ENCODE data around the gene TSPAN12.
"Not testable (repeated sequence)": the region's sequence is repeated elsewhere in the genome, so short reads cannot be mapped to it uniquely, and the experiment has no call there.

The TSPAN12 gene, protein sequence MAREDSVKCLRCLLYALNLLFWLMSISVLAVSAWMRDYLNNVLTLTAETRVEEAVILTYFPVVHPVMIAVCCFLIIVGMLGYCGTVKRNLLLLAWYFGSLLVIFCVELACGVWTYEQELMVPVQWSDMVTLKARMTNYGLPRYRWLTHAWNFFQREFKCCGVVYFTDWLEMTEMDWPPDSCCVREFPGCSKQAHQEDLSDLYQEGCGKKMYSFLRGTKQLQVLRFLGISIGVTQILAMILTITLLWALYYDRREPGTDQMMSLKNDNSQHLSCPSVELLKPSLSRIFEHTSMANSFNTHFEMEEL

DNA sequence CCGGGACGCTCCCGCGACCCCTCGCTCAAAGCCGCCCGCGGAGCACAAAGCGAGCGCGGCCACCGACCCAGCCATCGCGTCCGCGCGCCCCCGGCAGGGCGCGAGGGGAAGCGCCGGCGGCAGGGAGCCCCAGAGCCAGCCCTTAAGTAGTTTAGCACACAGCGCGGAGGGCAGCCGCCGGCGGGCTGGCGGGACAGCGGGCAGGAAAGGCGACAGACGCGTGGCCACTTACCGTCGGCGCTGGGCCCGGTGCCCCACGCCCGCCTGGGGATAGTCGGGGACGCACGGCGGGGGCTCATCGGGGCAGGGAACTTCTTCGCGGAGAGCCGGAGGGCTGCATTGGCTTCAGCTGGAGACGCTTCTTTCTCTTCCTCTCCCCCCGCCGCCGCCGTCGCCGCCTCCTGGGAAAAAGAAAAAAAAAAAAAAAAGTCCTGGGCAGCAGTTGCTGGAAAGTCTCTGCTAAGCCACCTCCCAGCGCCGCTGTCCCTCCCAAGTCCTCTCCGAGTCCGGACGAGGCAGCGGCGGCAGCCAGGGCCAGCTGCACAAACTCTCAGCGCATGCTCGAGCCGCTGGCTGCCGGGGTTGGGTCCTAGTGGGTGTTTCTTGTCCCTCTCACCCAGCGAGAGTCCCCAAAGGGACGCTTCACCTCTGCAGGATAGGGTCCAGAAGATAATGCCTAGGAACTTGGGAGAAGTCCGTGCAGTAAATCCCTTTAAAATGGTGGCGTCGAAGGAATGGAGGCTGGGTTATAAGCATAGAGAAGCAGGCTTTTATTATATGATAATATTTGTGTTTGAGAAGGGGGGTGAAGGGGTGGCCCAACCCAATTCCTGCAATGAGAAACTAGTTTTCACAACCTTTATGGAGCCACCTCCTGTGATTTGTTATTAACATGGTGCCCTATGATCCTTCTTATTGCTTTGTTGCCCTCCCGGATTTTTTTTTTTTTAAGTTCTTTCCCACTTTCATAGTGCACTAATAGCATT lies at the start of gene TSPAN12:
Gene TSPAN12 (minus strand): TSS at position 557 of the 986 bp plus-strand sequence. CDS start 1,381 bp downstream, outside the sequence.
- Histone ChIP-seq H3K4me2 (ENCODE audit: low read depth, low read length, poor library complexity, severe bottlenecking) (no peak within 1 kb of the TSS), H2AFZ (ENCODE audit: low read length) (no peak within 1 kb of the TSS)

DNA sequence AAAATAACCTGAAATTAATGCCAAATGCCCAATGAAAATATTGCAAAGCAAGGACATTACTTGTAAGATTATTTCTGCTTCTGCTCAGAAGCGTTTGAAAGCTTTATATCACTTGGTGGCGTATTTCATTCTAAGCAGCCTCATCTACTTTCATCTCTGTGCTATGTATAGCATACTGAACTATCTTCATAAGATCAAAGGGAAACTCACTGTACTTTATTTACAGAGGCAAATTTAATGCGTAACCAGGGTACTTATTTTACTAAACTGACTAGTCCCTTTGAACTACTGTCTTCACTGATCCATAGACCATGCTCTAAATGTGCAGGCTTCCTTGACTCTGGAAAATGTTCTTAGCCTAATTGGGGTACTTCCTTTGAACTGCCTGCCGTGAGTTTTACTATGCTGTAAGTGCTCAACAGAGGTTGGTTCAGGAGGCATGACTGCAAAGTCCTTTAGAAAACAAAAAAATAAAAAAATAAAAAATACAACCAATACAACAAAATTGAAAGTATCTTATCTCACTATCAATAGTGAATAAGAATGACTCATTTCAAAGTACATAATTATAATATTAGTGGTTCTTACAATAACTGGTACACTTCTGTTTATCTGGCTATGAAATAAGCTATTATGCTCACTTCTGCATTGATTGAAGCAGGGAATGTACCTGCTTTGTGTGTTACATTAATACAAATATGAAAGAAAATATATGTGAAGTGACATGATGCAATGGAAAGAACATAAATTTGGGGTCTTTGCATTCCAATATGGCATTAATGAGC lies 41.0 kb upstream of the TSPAN12 start:
- H3K27me3 ChIP-seq (ENCODE audit: insufficient read depth, low read length, poor library complexity, severe bottlenecking) = no peaks in the 10 kb centered on the region
- no peaks in the 10 kb centered on the region for H3F3A ChIP-seq (ENCODE audit: low read depth)
- no peak for TF ChIP-seq EZH2phosphoT487 (IDR thresholded peaks at IDR 0.05; ENCODE audit: borderline replicate concordance)
- TF ChIP-seq, protein P1, sequence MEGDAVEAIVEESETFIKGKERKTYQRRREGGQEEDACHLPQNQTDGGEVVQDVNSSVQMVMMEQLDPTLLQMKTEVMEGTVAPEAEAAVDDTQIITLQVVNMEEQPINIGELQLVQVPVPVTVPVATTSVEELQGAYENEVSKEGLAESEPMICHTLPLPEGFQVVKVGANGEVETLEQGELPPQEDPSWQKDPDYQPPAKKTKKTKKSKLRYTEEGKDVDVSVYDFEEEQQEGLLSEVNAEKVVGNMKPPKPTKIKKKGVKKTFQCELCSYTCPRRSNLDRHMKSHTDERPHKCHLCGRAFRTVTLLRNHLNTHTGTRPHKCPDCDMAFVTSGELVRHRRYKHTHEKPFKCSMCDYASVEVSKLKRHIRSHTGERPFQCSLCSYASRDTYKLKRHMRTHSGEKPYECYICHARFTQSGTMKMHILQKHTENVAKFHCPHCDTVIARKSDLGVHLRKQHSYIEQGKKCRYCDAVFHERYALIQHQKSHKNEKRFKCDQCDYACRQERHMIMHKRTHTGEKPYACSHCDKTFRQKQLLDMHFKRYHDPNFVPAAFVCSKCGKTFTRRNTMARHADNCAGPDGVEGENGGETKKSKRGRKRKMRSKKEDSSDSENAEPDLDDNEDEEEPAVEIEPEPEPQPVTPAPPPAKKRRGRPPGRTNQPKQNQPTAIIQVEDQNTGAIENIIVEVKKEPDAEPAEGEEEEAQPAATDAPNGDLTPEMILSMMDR (conservative IDR thresholded peaks at IDR 0.05; ENCODE audit: low read length) = no peak
- no peak overlapping the region for H2AFZ ChIP-seq (ENCODE audit: low read length)
- H3K4me3 ChIP-seq (ENCODE audit: low read length, poor library complexity, severe bottlenecking) = no peak overlapping the region
- no peak overlapping the region for H3K4me2 ChIP-seq (ENCODE audit: low read depth, low read length, poor library complexity, severe bottlenecking)
- H3K9ac ChIP-seq (ENCODE audit: low read depth, low read length, poor library complexity, severe bottlenecking) = no peak overlapping the region
- no peaks in the 10 kb centered on the region for H3K9me2 ChIP-seq (replicated peaks; ENCODE audit: low read depth, low read length)
- H3K4me1 ChIP-seq (ENCODE audit: insufficient read depth, low read length, poor library complexity, severe bottlenecking) = no peaks in the 10 kb centered on the region
- no peaks in the 10 kb centered on the region for H3K79me2 ChIP-seq (ENCODE audit: insufficient read depth, low read length)
- H4K20me1 ChIP-seq (ENCODE audit: insufficient read depth, low read length, poor library complexity, severe bottlenecking) = no peaks in the 10 kb centered on the region
- H3K9me3 ChIP-seq (ENCODE audit: insufficient read depth, low read depth, low read length) = no peaks in the 10 kb centered on the region; the same call in 1 of the 2 replicates
- no peaks in the 10 kb centered on the region for H3K36me3 ChIP-seq (ENCODE audit: insufficient read depth, low read length)

More for the DNA sequence above, at the start of gene TSPAN12:
- H4K20me1 ChIP-seq (ENCODE audit: insufficient read depth, low read length, poor library complexity, severe bottlenecking) = no peaks in the 10 kb centered on the region
- H3K36me3 ChIP-seq (ENCODE audit: insufficient read depth, low read length) = no peaks in the 10 kb centered on the region
- no peak within 1 kb of the TSS for H3K9ac ChIP-seq (ENCODE audit: low read depth, low read length, poor library complexity, severe bottlenecking)
- TF ChIP-seq EZH2phosphoT487 (IDR thresholded peaks at IDR 0.05; ENCODE audit: borderline replicate concordance) = no peak
- TF ChIP-seq, protein P1 (conservative IDR thresholded peaks at IDR 0.05; ENCODE audit: low read length) = no peak
- no peaks in the 10 kb centered on the region for H3K79me2 ChIP-seq (ENCODE audit: insufficient read depth, low read length)
- no peak within 1 kb of the TSS for H3K4me3 ChIP-seq (ENCODE audit: low read length, poor library complexity, severe bottlenecking)
- no peaks in the 10 kb centered on the region for H3K9me3 ChIP-seq (ENCODE audit: insufficient read depth, low read depth, low read length)
- H3K9me2 ChIP-seq (replicated peaks; ENCODE audit: low read depth, low read length) = no peaks in the 10 kb centered on the region
- no peaks in the 10 kb centered on the region for H3F3A ChIP-seq (ENCODE audit: low read depth)
- H3K4me1 ChIP-seq (ENCODE audit: insufficient read depth, low read length, poor library complexity, severe bottlenecking) = no peaks in the 10 kb centered on the region
- H3K27me3 ChIP-seq (ENCODE audit: insufficient read depth, low read length, poor library complexity, severe bottlenecking) = no peaks in the 10 kb centered on the region

DNA sequence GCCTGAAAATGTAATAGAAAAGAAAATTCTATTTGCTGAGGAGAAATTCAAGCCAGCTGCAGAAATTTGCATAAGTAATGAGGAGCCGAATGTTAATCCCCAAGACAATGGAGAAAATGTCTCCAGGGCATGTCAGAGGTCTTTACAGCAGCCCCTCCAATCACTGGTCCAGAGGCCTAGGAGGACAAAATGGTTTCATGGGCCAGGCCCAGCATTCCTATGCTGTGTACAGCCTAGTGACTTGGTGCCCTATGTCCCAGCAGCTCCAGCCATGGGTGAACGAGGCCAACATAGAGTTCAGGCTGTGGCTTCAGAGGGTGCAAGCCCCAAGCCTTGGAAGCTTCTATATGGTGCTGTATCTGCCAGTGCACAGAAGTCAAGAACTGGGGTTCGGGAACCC lies 37.3 kb upstream of the TSPAN12 start:
- not testable (repeated sequence) for H3K9me2 ChIP-seq (replicated peaks; ENCODE audit: low read depth, low read length); H3K9me3 ChIP-seq (ENCODE audit: insufficient read depth, low read depth, low read length)

DNA sequence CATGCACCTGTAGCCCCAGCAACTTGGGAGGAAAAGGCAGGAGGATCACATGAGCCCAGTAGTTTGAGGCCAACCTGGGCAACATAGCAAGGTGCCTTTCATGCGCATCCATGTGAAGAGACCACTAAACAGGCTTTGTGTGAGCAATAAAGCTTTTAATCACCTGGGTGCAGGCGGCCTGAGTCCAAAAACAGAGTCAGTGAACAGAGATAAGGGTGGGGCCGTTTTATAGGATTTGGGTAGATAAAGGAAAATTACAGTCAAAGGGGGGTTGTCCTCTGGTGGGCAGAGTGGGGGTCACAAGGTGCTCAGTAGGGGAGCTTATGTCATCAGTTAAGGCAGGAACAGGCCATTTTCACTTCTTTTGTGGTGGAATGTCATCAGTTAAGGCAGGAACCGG lies 27.7 kb upstream of the TSPAN12 start:
- H4K20me1 ChIP-seq (ENCODE audit: insufficient read depth, low read length, poor library complexity, severe bottlenecking); H2AFZ ChIP-seq (ENCODE audit: low read length); H3K27me3 ChIP-seq (ENCODE audit: insufficient read depth, low read length, poor library complexity, severe bottlenecking); H3K4me1 ChIP-seq (ENCODE audit: insufficient read depth, low read length, poor library complexity, severe bottlenecking); H3K79me2 ChIP-seq (ENCODE audit: insufficient read depth, low read length); H3K4me2 ChIP-seq (ENCODE audit: low read depth, low read length, poor library complexity, severe bottlenecking); H3K9me2 ChIP-seq (replicated peaks; ENCODE audit: low read depth, low read length); H3K4me3 ChIP-seq (ENCODE audit: low read length, poor library complexity, severe bottlenecking); H3K9ac ChIP-seq (ENCODE audit: low read depth, low read length, poor library complexity, severe bottlenecking); H3K36me3 ChIP-seq (ENCODE audit: insufficient read depth, low read length); H3F3A ChIP-seq (ENCODE audit: low read depth); H3K9me3 ChIP-seq (ENCODE audit: insufficient read depth, low read depth, low read length): not testable (repeated sequence)

More for the DNA sequence above, 37.3 kb upstream of the TSPAN12 start:
- not testable (repeated sequence) for H3K4me2 ChIP-seq (ENCODE audit: low read depth, low read length, poor library complexity, severe bottlenecking); H3K27me3 ChIP-seq (ENCODE audit: insufficient read depth, low read length, poor library complexity, severe bottlenecking); H3K36me3 ChIP-seq (ENCODE audit: insufficient read depth, low read length); H3K4me3 ChIP-seq (ENCODE audit: low read length, poor library complexity, severe bottlenecking); H4K20me1 ChIP-seq (ENCODE audit: insufficient read depth, low read length, poor library complexity, severe bottlenecking); H3K9ac ChIP-seq (ENCODE audit: low read depth, low read length, poor library complexity, severe bottlenecking); H3F3A ChIP-seq (ENCODE audit: low read depth); H2AFZ ChIP-seq (ENCODE audit: low read length); H3K79me2 ChIP-seq (ENCODE audit: insufficient read depth, low read length); H3K4me1 ChIP-seq (ENCODE audit: insufficient read depth, low read length, poor library complexity, severe bottlenecking)

Data from Loucy (cell line).